K562 (cell line): ENCODE measurements around the gene EYA2. TPM values are rescaled to one million over a fixed set of nuclear protein-coding genes. Genes with fewer than 3 reads are reported as not detected.

Source experiments
- ATAC-seq: fragments of 200-7000 bp; cut with Tn5 transposase; 3 replicates; pipeline ENCODE4 v1.9.1; 2020; ENCODE audit warnings: moderate library complexity
- BruUV-seq: library from RNA; stranded (reverse); fragments of 400-500 nt; replicated peaks from 2 replicates; lab custom pipeline; 2021; lab: Mats Ljungman, UMichigan
- CTCF ChIA-PET: fragments of 300-600 bp; formaldehyde crosslinking; extraction: SDS; loops from one replicate; lab custom pipeline; 2021; ENCODE audit warnings: low intra/inter-chr PET ratio; lab: Yijun Ruan, JAX
- POLR2A ChIA-PET: fragments of 300-600, 350-650 bp; sonication (Branson Sonifier 250); formaldehyde crosslinking; extraction: SDS; loops from one replicate; lab custom pipeline; 2021; ENCODE audit warnings: antibody characterized with exemption, inconsistent platforms; lab: Yijun Ruan, JAX
- DNase-seq, 4 experiments: peaks; one replicate each; pipeline versions ENCODE4 v3.0.0 to v3.0.0-alpha.2; 2011 to 2018; ENCODE audit warnings: low spot score in 3 of 4, mixed read lengths in 3 of 4; ENCODE audit errors: extremely low read depth in 1 of 4
- FAIRE-seq: peaks from 2 replicates; lab custom pipeline; 2011; peaks lifted over from hg19 to GRCh38; lab: Jason Lieb, UNC
- H2AFZ ChIP-seq: 2 replicates; pipeline ENCODE4 v1.6.0; 2011; ENCODE audit warnings: low read depth, low read length, control low read depth, inconsistent platforms
- H3K27ac ChIP-seq: fragments of 200-600 bp; 3 replicates; pipeline ENCODE4 v1.8.0; 2011; ENCODE audit warnings: low read depth, mild to moderate bottlenecking, control low read depth, inconsistent platforms, low read length, moderate library complexity, mixed read lengths; ENCODE audit errors: extremely low read depth
- H3K27me3 ChIP-seq, 2 experiments: fragments of 300-600 bp in 1 of 2; 2 replicates in 1 of 2; 3 replicates in 1 of 2; pipeline versions ENCODE4 v1.6.0 to v1.8.0; 2011; ENCODE audit warnings: inconsistent platforms in 2 of 2, low read length in 2 of 2, mild to moderate bottlenecking in 1 of 2, mixed read lengths in 1 of 2, moderate library complexity in 1 of 2; ENCODE audit not compliant: control insufficient read depth in 2 of 2, insufficient read depth in 2 of 2
- H3K36me3 ChIP-seq: fragments of 300-600 bp; 3 replicates; pipeline ENCODE4 v1.8.0; 2011; ENCODE audit warnings: mild to moderate bottlenecking, low read length, inconsistent platforms; ENCODE audit not compliant: control insufficient read depth, insufficient read depth
- H3K4me1 ChIP-seq, 2 experiments: fragments of 200-600 bp in 1 of 2; replicated peaks in 1 of 2; 2 replicates in 1 of 2; 3 replicates in 1 of 2; pipeline versions ENCODE4 v1.5.1 to v1.8.0; 2011; ENCODE audit warnings: inconsistent platforms in 2 of 2, low read length in 2 of 2, mild to moderate bottlenecking in 1 of 2, mixed read lengths in 1 of 2, moderate library complexity in 1 of 2; ENCODE audit not compliant: control insufficient read depth in 2 of 2, insufficient read depth in 2 of 2
- H3K4me2 ChIP-seq: 2 replicates; pipeline ENCODE4 v1.6.1; 2011; ENCODE audit warnings: low read length, control low read depth, inconsistent platforms, mixed read lengths; ENCODE audit not compliant: insufficient read depth
- H3K4me3 ChIP-seq: fragments of 200-600 bp; sonication (generic), shearing (Covaris generic); 2 replicates; pipeline ENCODE4 v1.5.1; 2016; ENCODE audit warnings: control low read depth, inconsistent platforms
- H3K79me2 ChIP-seq: fragments of 200-600 bp; 3 replicates; pipeline ENCODE4 v1.8.0; 2011; ENCODE audit warnings: low read length, inconsistent platforms; ENCODE audit not compliant: control insufficient read depth, insufficient read depth
- H3K9ac ChIP-seq, 2 experiments: 2 replicates each; pipeline versions ENCODE4 v1.6.0 to v1.6.1; 2011; ENCODE audit warnings: low read depth in 2 of 2, low read length in 2 of 2, control low read depth in 1 of 2, inconsistent platforms in 1 of 2, mild to moderate bottlenecking in 1 of 2, mixed read lengths in 1 of 2; ENCODE audit not compliant: insufficient read depth in 1 of 2
- H3K9me1 ChIP-seq: one replicate; pipeline ENCODE4 v1.6.0; 2011; ENCODE audit warnings: inconsistent platforms, mild to moderate bottlenecking, low read length, moderate library complexity; ENCODE audit not compliant: control insufficient read depth, insufficient read depth
- H3K9me3 ChIP-seq: replicated peaks from 2 replicates; pipeline ENCODE4 v1.5.1; 2011; ENCODE audit warnings: low read depth, low read length, inconsistent platforms; ENCODE audit not compliant: control insufficient read depth, insufficient read depth
- H4K20me1 ChIP-seq: replicated peaks from 2 replicates; pipeline ENCODE4 v1.6.1; 2011; ENCODE audit warnings: low read length, inconsistent platforms, mixed read lengths; ENCODE audit not compliant: control insufficient read depth, insufficient read depth
- CEBPZ ChIP-seq: fragments of 150-350 bp; IDR thresholded peaks from 2 replicates; pipeline ENCODE4 v1.6.1; 2014; ENCODE audit warnings: low read depth, mild to moderate bottlenecking, low read length, borderline replicate concordance
- EHMT2 ChIP-seq: fragments of 450-650 bp; IDR thresholded peaks from 2 replicates; pipeline ENCODE4 v1.6.1; 2018; ENCODE audit warnings: antibody characterized with exemption
- KDM2B ChIP-seq: fragments of 250-450 bp; sonication (Bioruptor Pico); IDR thresholded peaks from 2 replicates; pipeline ENCODE4 v1.8.0; 2021; ENCODE audit warnings: mild to moderate bottlenecking, moderate library complexity
- POLR2A ChIP-seq: fragments of 450-650 bp; conservative IDR thresholded peaks from 2 replicates; pipeline ENCODE4 v1.6.1; 2016
- PURB ChIP-seq: sonication (generic); formaldehyde crosslinking; IDR thresholded peaks from 2 replicates; pipeline ENCODE4 v1.9.0; 2021; ENCODE audit warnings: low read depth, mild to moderate bottlenecking, missing genetic modification reagents
- WGBS: fragments of 100-300 bp; shearing (Covaris generic); methylation state at CpG from one replicate; pipeline ENCODE4 v1.1.6; 2016; ENCODE audit warnings: low coverage, mixed read lengths; ENCODE audit not compliant: insufficient coverage; ENCODE audit errors: missing lambda C conversion rate; 5-methylcytosine and 5-hydroxymethylcytosine counted together
- in situ Hi-C: fragments of 300-500 bp; cut with MboI; formaldehyde crosslinking; loops from 4 replicates; pipeline ENCODE4 v1.15.0; 2018; ENCODE audit warnings: inconsistent platforms, mixed read lengths
- intact Hi-C: fragments of 100-400 bp; cut with micrococcal nuclease; formaldehyde crosslinking; loops from 2 replicates; pipeline ENCODE4 v1.14.2; 2022
- polyA plus RNA-seq, 8 experiments: library from polyadenylated mRNA; depleted of rRNA in 4 of 8; stranded (reverse) in 5 of 8; unstranded in 3 of 8; fragments of >200 nt; fragmentation: Nextera tagmentation in 2 of 8; fragmentation: Illumina TruSeq in 1 of 8; extraction: Ambion mirVana in 2 of 8; extraction: Trizol in 1 of 8; gene quantifications; 2 replicates each; pipeline versions ENCODE4 v1.2.1 to v1.2.3, GENCODE V29; 2011 to 2014; ENCODE audit warnings: inconsistent platforms in 1 of 8, missing spikeins in 1 of 8
- total RNA-seq, 7 experiments: library from RNA; depleted of rRNA in 6 of 7; stranded (reverse); fragments of >200 nt in 6 of 7; fragmentation: Illumina TruSeq in 2 of 7; extraction: Trizol in 2 of 7; gene quantifications; 2 replicates each; pipeline versions ENCODE4 v1.2.1 to v1.2.3, GENCODE V29; 2011 to 2021; ENCODE audit warnings: low replicate concordance in 1 of 7
- TF ChIP-seq, protein P1 (sequence below): sonication (generic); formaldehyde crosslinking; IDR thresholded peaks from 2 replicates; pipeline ENCODE4 v1.5.0; 2020; ENCODE audit warnings: missing genetic modification reagents

EYA2 gene
- total and polyA plus RNA-seq, 9 of the 15 experiments (the other 6 are each of a cell fraction or from before 2014, with no cell fraction given), result 0.03 TPM; not detected in 8

DNA sequence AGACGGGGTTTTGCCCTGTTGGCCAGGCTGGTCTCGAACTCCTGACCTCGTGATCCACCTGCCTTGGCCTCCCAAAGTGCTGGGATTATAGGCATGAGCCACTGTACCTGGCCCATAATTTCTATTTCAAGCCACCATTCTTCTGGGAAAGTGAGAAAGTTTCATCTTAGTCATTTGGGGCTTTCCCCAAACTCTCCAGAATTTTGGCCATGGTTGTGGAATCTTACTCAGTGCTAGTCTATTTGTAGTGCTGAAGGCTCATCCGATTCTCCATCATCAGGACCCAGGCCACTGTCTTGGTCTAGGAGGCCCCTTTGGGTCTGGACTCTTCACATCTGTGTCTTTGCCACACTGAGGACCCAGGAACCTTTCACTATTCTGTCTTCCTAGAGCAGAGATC lies 164.9 kb downstream of the EYA2 start:
- no peaks in the 10 kb centered on the region for H3K36me3 ChIP-seq
- H3K9me1 ChIP-seq, result no peaks in the 10 kb centered on the region
- DNase-seq (no peak), ATAC-seq (no peak), FAIRE-seq (no peak)
- no peak overlapping the region for H3K27ac ChIP-seq
- POLR2A ChIA-PET, result no interaction called here
- H4K20me1 ChIP-seq, result no peaks in the 10 kb centered on the region
- WGBS, result 3% methylated on average over 4 of the region's 4 CpGs
- no peak overlapping the region for H3K4me3 ChIP-seq
- H3K9ac ChIP-seq, result no peak overlapping the region
- no peaks in the 10 kb centered on the region; a peak in 1 of 5 replicates for H3K4me1 ChIP-seq
- no TSS peak for BruUV-seq
- no peak for TF ChIP-seq EHMT2
- TF ChIP-seq, protein P1, sequence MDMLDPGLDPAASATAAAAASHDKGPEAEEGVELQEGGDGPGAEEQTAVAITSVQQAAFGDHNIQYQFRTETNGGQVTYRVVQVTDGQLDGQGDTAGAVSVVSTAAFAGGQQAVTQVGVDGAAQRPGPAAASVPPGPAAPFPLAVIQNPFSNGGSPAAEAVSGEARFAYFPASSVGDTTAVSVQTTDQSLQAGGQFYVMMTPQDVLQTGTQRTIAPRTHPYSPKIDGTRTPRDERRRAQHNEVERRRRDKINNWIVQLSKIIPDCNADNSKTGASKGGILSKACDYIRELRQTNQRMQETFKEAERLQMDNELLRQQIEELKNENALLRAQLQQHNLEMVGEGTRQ (CRISPR knock-in tag), result no peak
- peaks cover 2 to 30% of the 10 kb centered on the region in 2 experiments; a peak in 2 of 5 replicates for H3K27me3 ChIP-seq
- intact Hi-C loops, result no loop called here
- CTCF ChIA-PET, result no interaction called here
- H3K79me2 ChIP-seq, result no peaks in the 10 kb centered on the region
- in situ Hi-C loops, result no loop called here
- no peak overlapping the region for H2AFZ ChIP-seq
- H3K9me3 ChIP-seq, result no peaks in the 10 kb centered on the region
- H3K4me2 ChIP-seq, result no peak overlapping the region

DNA sequence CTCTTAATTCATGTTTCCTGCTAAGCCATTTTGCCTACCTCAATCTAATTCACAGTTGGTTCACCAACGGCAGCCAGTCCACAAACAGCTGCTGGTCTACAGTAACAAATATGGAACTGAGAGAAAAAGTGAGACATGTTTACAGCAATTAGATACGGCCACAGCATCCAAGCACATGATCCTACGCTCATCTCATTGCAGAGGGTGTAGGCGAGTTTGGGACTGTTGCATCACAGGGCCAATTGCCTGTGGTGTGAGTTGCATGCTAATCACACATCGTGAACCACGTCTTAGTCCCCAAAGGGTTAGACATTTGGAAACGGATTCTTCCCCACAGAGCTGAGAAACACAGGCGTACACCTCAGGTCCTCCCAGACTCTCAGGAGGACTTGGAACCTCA lies 166.9 kb downstream of the EYA2 start:
- H3K36me3 ChIP-seq, result no peaks in the 10 kb centered on the region

More for the DNA sequence above, 166.9 kb downstream of the EYA2 start:
- FAIRE-seq (peak; percentile 6), ATAC-seq (no peak), DNase-seq (no peak)
- no peaks in the 10 kb centered on the region; a peak in 1 of 5 replicates for H3K4me1 ChIP-seq
- no peak overlapping the region for H3K27ac ChIP-seq
- no peak overlapping the region for H3K4me3 ChIP-seq
- in situ Hi-C loops, result no loop called here
- no peak overlapping the region for H3K9ac ChIP-seq
- WGBS, result 0% methylated on average over 8 of the region's 8 CpGs
- intact Hi-C loops, result no loop called here
- no peak overlapping the region for H3K4me2 ChIP-seq
- TF ChIP-seq CEBPZ (no peak), KDM2B (CRISPR knock-in tag) (no peak), PURB (CRISPR knock-in tag) (no peak), POLR2A (no peak)
- H3K79me2 ChIP-seq, result no peaks in the 10 kb centered on the region
- H2AFZ ChIP-seq, result no peak overlapping the region
- H3K27me3 ChIP-seq, result peaks cover 0 to 14% of the 10 kb centered on the region in 2 experiments; a peak in 2 of 5 replicates
- CTCF ChIA-PET, result no interaction called here
- no peaks in the 10 kb centered on the region for H3K9me3 ChIP-seq
- H4K20me1 ChIP-seq, result no peaks in the 10 kb centered on the region
- no peaks in the 10 kb centered on the region for H3K9me1 ChIP-seq
- no TSS peak for BruUV-seq
- POLR2A ChIA-PET, result no interaction called here
